GM13976 (cell line): Measurements from ENCODE around the gene MRTFA.

Experiments
- DNase-seq: peaks from one replicate; pipeline ENCODE4 v3.0.0; 2012; ENCODE audit warnings: low spot score
- CTCF ChIP-seq: IDR thresholded peaks from 2 replicates; pipeline ENCODE4 v1.5.1; 2012; ENCODE audit warnings: borderline replicate concordance, mild to moderate bottlenecking; ENCODE audit not compliant: insufficient read depth; ENCODE audit errors: extremely low read depth, missing control alignments, control extremely low read depth
- in situ Hi-C: fragments of 300-500 bp; cut with MboI; formaldehyde crosslinking; loops from one replicate; pipeline ENCODE4 v1.12.0; 2022; ENCODE audit warnings: low sequenced_read_pairs, mixed read lengths, inconsistent platforms; ENCODE audit not compliant: unreplicated experiment

The MRTFA gene

GRCh38 chr22:40519948-40520331 is 116.6 kb downstream of the MRTFA start:
- TF ChIP-seq CTCF: no peak
- in situ Hi-C loops: loop anchor here (10.0 kb wide), 1 partner anchor 125 kb away; no protein-coding TSS in a partner anchor
- no peak for DNase-seq

GRCh38 chr22:40519284-40519947 is 117.1 kb downstream of the MRTFA start:
- DNase-seq: peak; percentile 68
- in situ Hi-C loops: no loop called here
- no peak for TF ChIP-seq CTCF

DNA sequence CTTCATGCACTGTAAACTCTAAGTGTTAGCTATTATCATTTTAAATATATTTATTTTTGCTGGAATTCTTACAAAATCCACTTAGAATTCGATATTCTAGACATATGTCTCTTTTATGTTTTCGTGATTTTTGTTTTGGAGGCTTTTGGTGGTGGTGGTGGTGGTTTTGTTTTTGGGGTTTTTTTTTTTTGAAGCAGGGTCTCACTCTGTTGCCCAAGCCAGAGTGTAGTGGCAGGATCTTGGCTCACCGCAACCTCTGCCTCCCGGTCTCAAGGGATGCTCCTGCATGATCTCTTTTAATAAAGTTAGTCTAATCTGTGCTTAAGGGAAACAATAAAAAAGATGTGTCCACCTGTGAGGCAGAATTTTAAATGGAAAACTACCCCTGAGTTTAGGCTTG is 117.7 kb downstream of the MRTFA start:
- TF ChIP-seq CTCF: no peak
- no peak for DNase-seq
- in situ Hi-C loops: no loop called here

GRCh38 chr22:40517631-40518030 is 118.9 kb downstream of the MRTFA start:
- no peak for TF ChIP-seq CTCF
- DNase-seq: no peak
- in situ Hi-C loops: no loop called here

DNA sequence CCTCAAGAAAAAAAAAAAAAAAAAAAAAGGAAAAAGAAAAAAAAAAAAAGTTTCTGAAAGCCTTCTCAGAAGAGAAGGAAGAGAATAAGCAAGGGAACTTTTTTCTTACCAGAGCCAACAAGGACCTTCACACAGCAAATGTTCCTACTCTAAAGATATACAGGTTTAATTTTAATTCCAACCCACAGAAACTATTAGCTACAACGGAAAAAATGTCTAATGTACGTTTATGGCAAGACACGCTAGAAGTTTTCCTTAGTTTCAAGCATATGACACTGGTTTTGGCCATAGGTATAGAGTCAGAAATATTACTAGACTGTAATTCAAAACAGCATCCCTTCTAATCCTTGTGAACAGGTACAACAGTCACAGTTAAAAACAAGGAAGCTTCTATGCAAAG is 120.1 kb downstream of the MRTFA start:
- TF ChIP-seq CTCF: no peak
- in situ Hi-C loops: no loop called here
- DNase-seq: no peak

DNA sequence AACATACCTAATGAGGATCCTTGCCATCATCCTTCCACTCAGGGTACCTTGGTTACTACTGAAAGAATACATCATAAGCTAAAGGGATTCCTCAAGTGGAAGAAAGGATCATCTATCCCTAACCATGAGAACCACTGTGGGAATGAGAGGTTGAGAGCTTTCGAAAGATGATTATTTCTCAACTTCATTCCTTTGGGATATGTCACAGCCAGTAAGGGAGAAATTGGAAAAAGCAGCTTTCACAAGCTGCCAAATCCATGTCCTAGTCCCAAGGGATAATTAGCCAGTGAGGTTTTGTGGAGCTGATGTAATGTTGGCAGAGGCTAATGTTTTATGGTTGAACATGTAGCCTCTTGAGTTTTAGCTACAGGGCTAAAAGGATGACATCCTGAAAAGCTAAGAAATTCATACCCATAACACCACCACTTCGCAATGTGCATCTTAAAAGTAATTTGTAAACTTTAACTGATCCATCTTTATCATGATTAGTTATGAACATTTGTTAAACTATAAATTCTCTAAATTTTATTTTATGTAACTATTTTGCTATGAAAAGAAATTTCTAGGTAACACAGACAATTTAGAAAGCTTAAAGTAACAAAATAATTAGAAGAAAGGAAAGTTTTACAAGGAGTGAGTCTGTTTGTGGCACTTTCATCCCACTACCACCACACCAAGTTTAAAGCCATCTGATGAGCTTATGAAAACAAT is 123.9 kb downstream of the MRTFA start:
- no peak for TF ChIP-seq CTCF
- in situ Hi-C loops: no loop called here
- DNase-seq: no peak
